ENCODE measurements around the gene TRIM58. TPM values are rescaled to one million over a fixed set of nuclear protein-coding genes. Genes with fewer than 3 reads are reported as not detected.

The TRIM58 gene
- 1 to 10 TPM in 1 of 7 donors, under 1 TPM in 6; 0.13 to 3.2 (median 0.41) TPM for total RNA-seq
- polyA plus RNA-seq, result under 1 TPM; 0.13 to 0.35 TPM
- long read RNA-seq, donor 1, result 0 reads
- long read RNA-seq, donor 2, result 0 reads
- long read RNA-seq, donor 3, partial matches to known transcripts, result 0 of 1 reads
- long read RNA-seq, donor 3, other reads (novel, unspliced or antisense), result 0 of 1 reads

DNA sequence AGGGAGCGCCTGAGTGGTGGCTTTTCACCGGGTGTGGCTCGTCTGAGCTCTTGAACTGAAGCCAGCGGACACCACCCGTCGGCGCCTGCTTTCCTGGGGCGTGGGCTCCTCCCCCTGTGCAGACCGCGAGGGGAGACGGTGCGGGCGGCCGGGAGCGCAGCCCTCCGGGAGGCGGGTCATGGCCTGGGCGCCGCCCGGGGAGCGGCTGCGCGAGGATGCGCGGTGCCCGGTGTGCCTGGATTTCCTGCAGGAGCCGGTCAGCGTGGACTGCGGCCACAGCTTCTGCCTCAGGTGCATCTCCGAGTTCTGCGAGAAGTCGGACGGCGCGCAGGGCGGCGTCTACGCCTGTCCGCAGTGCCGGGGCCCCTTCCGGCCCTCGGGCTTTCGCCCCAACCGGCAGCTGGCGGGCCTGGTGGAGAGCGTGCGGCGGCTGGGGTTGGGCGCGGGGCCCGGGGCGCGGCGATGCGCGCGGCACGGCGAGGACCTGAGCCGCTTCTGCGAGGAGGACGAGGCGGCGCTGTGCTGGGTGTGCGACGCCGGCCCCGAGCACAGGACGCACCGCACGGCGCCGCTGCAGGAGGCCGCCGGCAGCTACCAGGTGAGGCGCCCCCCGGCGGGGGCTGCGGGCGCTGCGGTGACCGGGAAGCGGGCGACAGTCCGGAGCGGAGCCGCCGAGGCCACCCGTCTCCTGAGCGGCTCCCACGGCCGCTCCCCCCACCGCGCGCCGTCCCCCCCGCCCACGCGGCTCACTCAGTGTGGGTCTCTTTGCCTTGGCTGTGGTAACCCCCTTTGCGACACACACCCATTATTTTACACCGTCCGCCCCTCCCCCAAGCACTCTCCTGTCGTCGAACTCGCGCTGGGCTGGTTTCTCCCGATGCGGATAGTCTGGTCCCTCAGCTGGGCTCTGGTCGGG is at the start of gene TRIM58:
Gene TRIM58 (plus strand): TSS at position 119 of the 916 bp plus-strand sequence. CDS start 60 bp downstream, at position 179.
- WGBS, 3 donors, result 2 to 4% (median 2%) methylated on average over 61 to 107 of the region's 109 CpGs
- Histone ChIP-seq H3K36me3 (no peaks in the 10 kb centered on the region), H3K27me3 (no peaks in the 10 kb centered on the region), H3K4me1 (ENCODE audit: insufficient read depth) (no peaks in the 10 kb centered on the region), H3K4me3 (peak within 1 kb of the TSS; percentile 39), H3K27ac (no peak within 1 kb of the TSS), H3K9me3 (peaks cover 0 to 9% of the 10 kb centered on the region in 2 donors)
- intact Hi-C loops (cut with DNase I), result no loop called here
- DNase-seq, result no peak
- TF ChIP-seq EP300 (IDR thresholded peaks at IDR 0.05), result no peak
- no peak for TF ChIP-seq POLR2A (IDR thresholded peaks at IDR 0.05)
- TF ChIP-seq CTCF (IDR thresholded peaks at IDR 0.05), result no peak

GRCh38 chr1:247812637-247813036 is 44.4 kb upstream of the TRIM58 start:
- Histone ChIP-seq H3K4me3 (no peak overlapping the region), H3K36me3 (no peaks in the 10 kb centered on the region), H3K4me1 (ENCODE audit: insufficient read depth) (no peaks in the 10 kb centered on the region), H3K9me3 (no peaks in the 10 kb centered on the region), H3K27me3 (no peaks in the 10 kb centered on the region), H3K27ac (no peak overlapping the region)
- 48 to 53% (median 51%) methylated on average over 2 of the region's 2 CpGs for WGBS, 3 donors
- DNase-seq, result no peak
- intact Hi-C loops (cut with DNase I), result no loop called here
- TF ChIP-seq POLR2A (IDR thresholded peaks at IDR 0.05) (no peak), CTCF (IDR thresholded peaks at IDR 0.05) (no peak), EP300 (IDR thresholded peaks at IDR 0.05) (no peak)

GRCh38 chr1:247822060-247822459 is 34.9 kb upstream of the TRIM58 start:
- no peaks in the 10 kb centered on the region for H3K27me3 ChIP-seq
- WGBS, 3 donors, result 37 to 47% (median 46%) methylated on average over 2 of the region's 2 CpGs
- no peak overlapping the region for H3K27ac ChIP-seq
- intact Hi-C loops (cut with DNase I), result no loop called here
- no peaks in the 10 kb centered on the region for H3K9me3 ChIP-seq
- H3K4me3 ChIP-seq, result no peak overlapping the region
- no peaks in the 10 kb centered on the region for H3K4me1 ChIP-seq (ENCODE audit: insufficient read depth)
- H3K36me3 ChIP-seq, result no peaks in the 10 kb centered on the region
- no peak for DNase-seq
- TF ChIP-seq POLR2A (IDR thresholded peaks at IDR 0.05) (no peak), CTCF (IDR thresholded peaks at IDR 0.05) (no peak), EP300 (IDR thresholded peaks at IDR 0.05) (no peak)

- no peaks in the 10 kb centered on the region for H3K9me3 ChIP-seq
- H3K4me3 ChIP-seq, result no peak within 1 kb of the TSS
- intact Hi-C loops (cut with DNase I), result no loop called here
- TF ChIP-seq POLR2A (IDR thresholded peaks at IDR 0.05), result no peak
- TF ChIP-seq CTCF (IDR thresholded peaks at IDR 0.05), result no peak
- no peak for TF ChIP-seq EP300 (IDR thresholded peaks at IDR 0.05)
- 50 to 52% (median 51%) methylated on average over 6 of the region's 6 CpGs for WGBS, 3 donors
- H3K4me1 ChIP-seq (ENCODE audit: insufficient read depth), result no peaks in the 10 kb centered on the region
- no peaks in the 10 kb centered on the region for H3K27me3 ChIP-seq
- no peak for DNase-seq
- H3K27ac ChIP-seq, result no peak within 1 kb of the TSS
- no peaks in the 10 kb centered on the region for H3K36me3 ChIP-seq
These were observed 33.0 kb upstream of the TRIM58 start, which contains the start of gene OR14A16 for GRCh38 chr1:247824023-247824422. TSS of gene OR14A16 (minus strand) at chr1:247824119. CDS start at chr1:247815729, 8,390 bp downstream.
